HEK293 (cell line): Measurements from ENCODE around the gene TRIM8.

Source experiments
- CTCF ChIA-PET: fragments of 350-600 bp; formaldehyde crosslinking; extraction: SDS; loops from one replicate; lab custom pipeline; 2021; ENCODE audit warnings: antibody characterized with exemption; lab: Yijun Ruan, JAX
- POLR2A ChIA-PET: fragments of 300-600 bp; formaldehyde crosslinking; extraction: SDS; loops from one replicate; lab custom pipeline; 2020; ENCODE audit warnings: antibody characterized with exemption, inconsistent platforms; lab: Yijun Ruan, JAX
- H3K27ac ChIP-seq: fragments of 200-500 bp; sonication (Bioruptor generic); 2 replicates; pipeline ENCODE4 v1.5.1; 2014; ENCODE audit warnings: low read depth, low read length, control low read depth, inconsistent platforms; ENCODE audit errors: extremely low read depth
- H3K36me3 ChIP-seq, 2 experiments: fragments of 200-500 bp in 1 of 2; sonication (Bioruptor generic) in 1 of 2; 1 replicate in 1 of 2; 2 replicates in 1 of 2; pipeline ENCODE4 v1.5.1; 2014 to 2017; ENCODE audit warnings: inconsistent platforms in 2 of 2, low read length in 2 of 2; ENCODE audit not compliant: control insufficient read depth in 2 of 2, insufficient read depth in 1 of 2
- H3K4me1 ChIP-seq: fragments of 200-500 bp; sonication (Bioruptor generic); 2 replicates; pipeline ENCODE4 v1.5.1; 2014; ENCODE audit warnings: mild to moderate bottlenecking, low read length, inconsistent platforms; ENCODE audit not compliant: control insufficient read depth, insufficient read depth
- H3K4me3 ChIP-seq: 2 replicates; pipeline ENCODE4 v1.5.1; 2011; ENCODE audit warnings: low read depth, mild to moderate bottlenecking, control low read depth, low read length, moderate library complexity
- H3K9me3 ChIP-seq: fragments of 200-500 bp; sonication (Bioruptor generic); 2 replicates; pipeline ENCODE4 v1.5.1; 2014; ENCODE audit warnings: low read depth, low read length, inconsistent platforms; ENCODE audit not compliant: control insufficient read depth, insufficient read depth
- IKZF3 ChIP-seq: fragments of 450-650 bp; IDR thresholded peaks from 2 replicates; pipeline ENCODE4 v1.5.0; 2018; ENCODE audit warnings: missing biosample characterization, mild to moderate bottlenecking, missing genetic modification characterization, moderate library complexity
- PATZ1 ChIP-seq: fragments of 450-650 bp; formaldehyde crosslinking; IDR thresholded peaks from 2 replicates; pipeline ENCODE4 v1.5.1; 2016; ENCODE audit warnings: missing biosample characterization, missing genetic modification characterization
- SALL2 ChIP-seq: fragments of 450-650 bp; formaldehyde crosslinking; IDR thresholded peaks from 2 replicates; pipeline ENCODE4 v1.5.0; 2017; ENCODE audit warnings: missing biosample characterization, mild to moderate bottlenecking, missing genetic modification characterization, borderline replicate concordance
- ZBTB7A ChIP-seq: fragments of 450-650 bp; formaldehyde crosslinking; IDR thresholded peaks from 2 replicates; pipeline ENCODE4 v1.5.1; 2016; ENCODE audit warnings: low read depth, missing biosample characterization, missing genetic modification characterization
- ZFHX2 ChIP-seq: fragments of 450-650 bp; formaldehyde crosslinking; conservative IDR thresholded peaks from 2 replicates; pipeline ENCODE4 v1.5.1; 2016; ENCODE audit warnings: missing biosample characterization, missing genetic modification characterization
- ZIC2 ChIP-seq: fragments of 450-650 bp; formaldehyde crosslinking; IDR thresholded peaks from 2 replicates; pipeline ENCODE4 v1.5.1; 2016; ENCODE audit warnings: missing biosample characterization, missing genetic modification characterization
- ZNF132 ChIP-seq: fragments of 450-650 bp; formaldehyde crosslinking; IDR thresholded peaks from 2 replicates; pipeline ENCODE4 v1.5.1; 2017; ENCODE audit warnings: missing biosample characterization, missing genetic modification characterization, borderline replicate concordance
- ZNF138 ChIP-seq: fragments of 450-650 bp; formaldehyde crosslinking; IDR thresholded peaks from 2 replicates; pipeline ENCODE4 v1.5.1; 2016; ENCODE audit warnings: missing biosample characterization, missing genetic modification characterization, borderline replicate concordance
- ZNF175 ChIP-seq: fragments of 450-650 bp; formaldehyde crosslinking; IDR thresholded peaks from 2 replicates; pipeline ENCODE4 v1.5.1; 2016; ENCODE audit warnings: missing biosample characterization, missing genetic modification characterization
- ZNF184 ChIP-seq: fragments of 450-650 bp; IDR thresholded peaks from 2 replicates; pipeline ENCODE4 v1.5.1; 2018; ENCODE audit warnings: missing biosample characterization, mild to moderate bottlenecking, missing genetic modification characterization
- ZNF19 ChIP-seq: fragments of 450-650 bp; formaldehyde crosslinking; IDR thresholded peaks from 2 replicates; pipeline ENCODE4; 2016; ENCODE audit warnings: missing biosample characterization, missing genetic modification characterization, low read depth
- ZNF266 ChIP-seq: fragments of 450-650 bp; formaldehyde crosslinking; IDR thresholded peaks from 2 replicates; pipeline ENCODE4 v1.5.1; 2016; ENCODE audit warnings: missing biosample characterization, missing genetic modification characterization, low read depth
- ZNF510 ChIP-seq: fragments of 450-650 bp; formaldehyde crosslinking; IDR thresholded peaks from 2 replicates; pipeline ENCODE4 v1.5.1; 2018; ENCODE audit warnings: mild to moderate bottlenecking, missing genetic modification characterization, missing biosample characterization; ENCODE audit not compliant: insufficient replicate concordance
- ZNF529 ChIP-seq: fragments of 450-650 bp; formaldehyde crosslinking; IDR thresholded peaks from 2 replicates; pipeline ENCODE4 v1.5.1; 2017; ENCODE audit warnings: missing genetic modification characterization, missing biosample characterization; ENCODE audit not compliant: insufficient replicate concordance
- ZNF530 ChIP-seq: fragments of 450-650 bp; formaldehyde crosslinking; IDR thresholded peaks from 2 replicates; pipeline ENCODE4 v1.5.1; 2016; ENCODE audit warnings: low read depth, missing biosample characterization, missing genetic modification characterization
- ZNF561 ChIP-seq: fragments of 450-650 bp; IDR thresholded peaks from 2 replicates; pipeline ENCODE4 v1.5.1; 2018; ENCODE audit warnings: missing biosample characterization, missing genetic modification characterization, borderline replicate concordance
- ZNF768 ChIP-seq: fragments of 450-650 bp; formaldehyde crosslinking; IDR thresholded peaks from 2 replicates; pipeline ENCODE4 v1.5.1; 2018; ENCODE audit warnings: missing biosample characterization, mild to moderate bottlenecking, missing genetic modification characterization
- TF ChIP-seq, protein P1 (sequence below): fragments of 450-650 bp; formaldehyde crosslinking; IDR thresholded peaks from 2 replicates; pipeline ENCODE4 v1.5.1; 2016; ENCODE audit warnings: missing biosample characterization, missing genetic modification characterization
- TF ChIP-seq, protein P2 (sequence below): fragments of 450-650 bp; formaldehyde crosslinking; IDR thresholded peaks from 2 replicates; pipeline ENCODE4 v1.5.1; 2016; ENCODE audit warnings: missing biosample characterization, missing genetic modification characterization

The TRIM8 gene

DNA sequence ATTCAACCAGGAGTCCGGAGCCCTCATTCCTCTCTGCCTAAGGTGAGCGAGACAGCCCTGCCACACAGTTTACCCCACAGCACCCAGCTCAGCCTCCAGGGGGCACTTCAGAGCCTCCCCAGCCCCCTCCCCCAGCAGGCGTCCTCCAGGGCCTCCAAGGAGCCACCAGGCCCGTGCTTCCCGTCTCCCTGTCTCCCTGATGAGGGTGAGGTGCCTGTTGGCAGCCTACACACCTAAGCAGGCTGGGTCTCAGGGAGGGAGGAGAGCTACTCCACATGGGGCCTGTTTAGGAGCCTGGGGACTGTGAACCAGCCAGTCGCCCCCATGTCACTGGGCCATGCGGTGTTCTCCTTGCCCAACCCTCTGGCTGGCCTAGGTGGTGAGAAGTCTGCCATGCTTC is 28.9 kb upstream of the TRIM8 start (continued):
- TF ChIP-seq IKZF3 (tag by site-specific recombination) (0 out of 2 replicates have a peak, but pooled peaks have one; percentile 35), ZBTB7A (tag by site-specific recombination) (no peak), ZIC2 (tag by site-specific recombination) (peak; percentile 32; the same call in 1 of the 2 replicates), ZNF530 (tag by site-specific recombination) (no peak), ZNF184 (tag by site-specific recombination) (no peak), ZNF510 (tag by site-specific recombination) (no peak), SALL2 (tag by site-specific recombination) (no peak), PATZ1 (0 out of 2 replicates have a peak, but pooled peaks have one; percentile 14)

DNA sequence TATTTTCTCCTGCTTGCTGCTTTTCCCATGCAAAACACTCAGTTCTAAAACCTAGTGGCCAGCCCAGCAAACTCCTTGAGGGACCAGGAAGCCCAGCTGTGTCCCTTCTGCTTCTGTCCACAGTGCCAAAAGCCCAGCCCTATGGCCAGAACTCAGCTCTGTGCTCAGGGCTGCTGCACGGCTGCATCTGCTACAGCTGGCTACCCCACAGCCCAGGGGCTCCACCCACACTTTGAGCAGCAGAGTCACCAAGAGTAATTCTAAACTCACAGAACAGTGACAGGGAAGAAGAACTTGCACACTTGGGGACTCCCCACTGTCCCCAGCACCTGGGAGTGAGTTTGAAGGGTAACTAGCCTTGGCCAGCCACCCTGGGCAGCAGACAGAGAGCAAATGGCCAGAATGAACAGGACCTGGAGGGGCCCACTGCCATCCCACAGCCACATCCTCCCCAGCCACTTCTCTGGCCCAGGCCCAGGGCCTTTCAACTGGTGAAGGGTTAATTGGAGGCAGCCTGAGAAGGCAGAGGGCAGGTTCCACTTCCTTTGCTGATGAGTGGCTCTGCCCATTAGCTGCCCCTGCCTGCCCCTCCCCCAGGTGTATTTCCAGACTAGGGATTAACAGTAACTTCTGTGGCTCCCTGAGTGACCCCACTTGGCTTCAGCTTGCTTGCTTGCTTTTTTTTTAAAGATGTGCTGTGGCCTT is 28.1 kb upstream of the TRIM8 start:
- Histone ChIP-seq H3K4me3 (no peak overlapping the region), H3K27ac (no peak overlapping the region), H3K4me1 (peaks cover 3% of the 10 kb centered on the region; the same call in 1 of the 2 replicates), H3K36me3 (peaks cover 0 to 55% of the 10 kb centered on the region in 2 experiments; a peak in 1 of 3 replicates), H3K9me3 (no peaks in the 10 kb centered on the region)
- ChIA-PET CTCF (interaction anchor here (0.6 to 1.9 kb wide), 9 partner anchors 11 to 190 kb away, joined by 3 to 11 read pairs (median 3); no protein-coding TSS in a partner anchor), POLR2A (no interaction called here)
- 0 out of 2 replicates have a peak, but pooled peaks have one; percentile 17 for TF ChIP-seq ZFHX2
- no peak for TF ChIP-seq ZNF175
- TF ChIP-seq ZNF768 (tag by site-specific recombination): no peak
- TF ChIP-seq ZNF19 (tag by site-specific recombination): no peak
- TF ChIP-seq ZNF138: no peak
- TF ChIP-seq, protein P1, sequence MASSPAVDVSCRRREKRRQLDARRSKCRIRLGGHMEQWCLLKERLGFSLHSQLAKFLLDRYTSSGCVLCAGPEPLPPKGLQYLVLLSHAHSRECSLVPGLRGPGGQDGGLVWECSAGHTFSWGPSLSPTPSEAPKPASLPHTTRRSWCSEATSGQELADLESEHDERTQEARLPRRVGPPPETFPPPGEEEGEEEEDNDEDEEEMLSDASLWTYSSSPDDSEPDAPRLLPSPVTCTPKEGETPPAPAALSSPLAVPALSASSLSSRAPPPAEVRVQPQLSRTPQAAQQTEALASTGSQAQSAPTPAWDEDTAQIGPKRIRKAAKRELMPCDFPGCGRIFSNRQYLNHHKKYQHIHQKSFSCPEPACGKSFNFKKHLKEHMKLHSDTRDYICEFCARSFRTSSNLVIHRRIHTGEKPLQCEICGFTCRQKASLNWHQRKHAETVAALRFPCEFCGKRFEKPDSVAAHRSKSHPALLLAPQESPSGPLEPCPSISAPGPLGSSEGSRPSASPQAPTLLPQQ: 0 out of 2 replicates have a peak, but pooled peaks have one; percentile 43
- no peak for TF ChIP-seq ZNF529 (tag by site-specific recombination)
- TF ChIP-seq, protein P2, sequence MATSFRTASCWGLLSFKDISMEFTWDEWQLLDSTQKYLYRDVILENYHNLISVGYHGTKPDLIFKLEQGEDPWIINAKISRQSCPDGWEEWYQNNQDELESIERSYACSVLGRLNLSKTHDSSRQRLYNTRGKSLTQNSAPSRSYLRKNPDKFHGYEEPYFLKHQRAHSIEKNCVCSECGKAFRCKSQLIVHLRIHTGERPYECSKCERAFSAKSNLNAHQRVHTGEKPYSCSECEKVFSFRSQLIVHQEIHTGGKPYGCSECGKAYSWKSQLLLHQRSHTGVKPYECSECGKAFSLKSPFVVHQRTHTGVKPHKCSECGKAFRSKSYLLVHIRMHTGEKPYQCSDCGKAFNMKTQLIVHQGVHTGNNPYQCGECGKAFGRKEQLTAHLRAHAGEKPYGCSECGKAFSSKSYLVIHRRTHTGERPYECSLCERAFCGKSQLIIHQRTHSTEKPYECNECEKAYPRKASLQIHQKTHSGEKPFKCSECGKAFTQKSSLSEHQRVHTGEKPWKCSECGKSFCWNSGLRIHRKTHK (tag by site-specific recombination): no peak
- TF ChIP-seq ZNF266 (tag by site-specific recombination): no peak
- no peak for TF ChIP-seq ZNF561 (tag by site-specific recombination)
- TF ChIP-seq ZNF132 (tag by site-specific recombination): no peak
